ENCODE data around the gene FRMD4A.

Gene FRMD4A

DNA sequence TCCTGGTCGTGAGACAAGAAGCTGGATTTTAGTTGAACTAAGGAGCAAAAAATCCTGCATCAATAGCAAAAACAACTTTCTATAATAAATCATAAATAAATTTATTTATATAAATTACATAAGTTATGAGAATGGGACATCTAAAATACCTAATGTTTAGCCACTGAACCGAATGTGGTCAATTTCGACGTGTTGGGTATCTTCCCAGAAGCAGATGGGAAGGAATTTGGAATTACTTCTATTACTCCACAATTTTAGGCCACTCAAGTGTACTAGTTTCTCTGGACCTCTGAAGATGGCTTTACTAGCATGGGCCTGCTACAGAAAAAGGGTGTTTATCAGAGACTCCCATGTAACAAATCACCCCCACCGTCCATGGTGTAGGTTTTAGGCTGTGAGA, 572.0 kb downstream of the FRMD4A start:
- DNase-seq (ENCODE audit: low read depth, low spot score) = no peak

DNA sequence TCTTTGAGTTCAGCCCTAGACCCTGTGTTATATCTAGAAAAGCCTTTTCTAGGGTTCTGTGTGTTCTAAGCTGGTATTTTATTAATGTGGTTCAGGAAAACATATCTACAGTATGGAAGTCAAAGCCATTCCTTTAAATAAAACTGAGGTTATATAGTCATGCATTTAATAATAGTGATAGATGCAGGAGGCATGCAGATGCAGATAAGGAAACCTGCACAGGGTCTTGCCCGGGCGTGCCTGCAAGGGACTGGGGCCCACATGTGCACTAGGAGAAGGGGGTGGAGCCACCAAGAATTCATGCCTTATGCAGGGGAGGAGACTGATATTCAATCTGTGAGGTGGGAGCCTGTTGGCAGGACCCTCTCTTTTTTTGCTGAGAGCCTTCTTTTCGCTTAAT, 572.4 kb downstream of the FRMD4A start:
- no peak for DNase-seq (ENCODE audit: low read depth, low spot score)

DNA sequence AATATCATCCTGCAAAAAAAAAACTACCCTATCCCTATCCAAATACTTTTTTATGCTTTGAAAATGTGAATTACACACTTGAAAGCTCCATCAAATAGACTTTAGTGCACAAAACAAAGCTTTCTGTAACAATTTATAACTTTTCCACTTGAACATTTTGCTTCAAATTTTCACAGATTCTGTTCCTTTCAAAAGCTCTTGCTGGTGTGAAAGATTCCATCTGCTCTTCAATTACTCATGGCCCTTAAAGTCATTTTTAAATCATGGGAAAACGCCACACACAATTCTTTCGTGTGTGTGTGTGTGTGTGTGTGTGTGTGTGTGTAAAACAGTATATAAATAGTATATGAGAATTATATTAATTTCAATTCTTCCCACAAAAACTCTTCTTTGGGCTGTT, 576.4 kb downstream of the FRMD4A start:
- DNase-seq (ENCODE audit: low read depth, low spot score) = no peak

DNA sequence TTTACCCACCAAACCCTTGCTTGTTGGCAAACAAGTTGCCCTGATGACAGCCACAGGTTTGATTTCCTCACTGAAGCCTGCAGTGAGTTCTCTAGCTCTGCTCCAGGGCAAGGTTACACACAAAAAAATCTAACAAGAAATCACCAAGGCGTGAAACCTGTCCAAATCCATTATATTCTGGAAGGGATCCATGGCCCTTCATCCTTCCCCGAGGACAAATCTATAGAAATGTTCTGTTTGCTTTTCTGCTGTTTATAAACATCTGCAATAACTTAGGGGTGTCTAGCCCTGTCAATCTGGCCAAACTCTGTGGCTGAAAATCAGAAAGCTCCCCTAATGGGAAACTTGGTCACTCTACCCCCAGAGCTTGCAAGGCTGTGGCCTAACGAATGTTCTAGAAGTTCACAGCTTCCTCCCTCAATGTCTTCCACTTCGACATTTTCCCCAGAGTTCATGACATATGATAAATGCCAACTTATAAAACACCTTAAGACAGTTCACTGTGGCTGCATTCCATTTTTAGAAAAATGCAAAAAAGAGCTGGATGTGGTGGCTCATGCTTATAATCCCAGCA, 579.4 kb downstream of the FRMD4A start:
- no peak for DNase-seq (ENCODE audit: low read depth, low spot score)

DNA sequence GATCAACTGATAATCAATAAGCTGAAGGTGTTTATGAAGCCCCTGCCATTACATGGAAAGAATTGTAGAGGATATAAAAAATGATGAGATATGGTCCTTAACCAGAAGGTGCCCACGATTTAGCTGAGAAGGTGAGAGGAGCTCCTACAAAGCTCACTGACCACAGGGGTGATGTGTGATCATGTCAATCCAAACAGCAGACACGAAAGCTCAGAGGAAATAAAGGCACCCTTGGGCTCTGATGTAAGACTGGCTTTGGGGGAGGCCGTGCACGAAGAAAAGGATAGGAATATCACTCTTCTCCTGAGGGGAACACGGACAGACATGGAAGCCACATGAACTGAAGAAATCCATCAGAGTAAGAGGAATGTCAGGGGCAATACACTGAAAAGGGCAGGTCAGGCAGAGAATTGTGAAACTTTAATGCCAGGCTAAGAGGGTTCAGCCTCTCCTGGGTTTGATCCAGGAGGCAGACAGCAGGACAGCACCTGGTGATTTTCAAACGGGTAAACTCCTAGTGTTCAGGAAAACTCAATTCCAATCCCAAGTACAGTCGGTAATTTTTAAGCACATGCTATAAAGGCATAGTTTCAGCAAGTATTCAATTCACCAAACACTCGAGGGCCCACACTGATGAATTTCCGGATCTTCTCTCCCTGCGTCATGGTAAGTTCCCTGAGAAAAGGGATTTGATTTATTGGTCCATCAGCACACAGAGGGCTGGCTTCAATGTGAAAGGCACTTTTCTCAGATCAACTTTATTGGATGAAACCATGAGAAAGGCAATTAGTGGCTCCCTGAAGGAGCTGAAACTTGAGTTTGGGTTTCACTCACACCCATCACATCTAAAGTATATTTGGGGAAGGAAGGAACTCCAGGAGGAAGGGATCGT, 580.2 kb downstream of the FRMD4A start:
- DNase-seq (ENCODE audit: low read depth, low spot score) = no peak

DNA sequence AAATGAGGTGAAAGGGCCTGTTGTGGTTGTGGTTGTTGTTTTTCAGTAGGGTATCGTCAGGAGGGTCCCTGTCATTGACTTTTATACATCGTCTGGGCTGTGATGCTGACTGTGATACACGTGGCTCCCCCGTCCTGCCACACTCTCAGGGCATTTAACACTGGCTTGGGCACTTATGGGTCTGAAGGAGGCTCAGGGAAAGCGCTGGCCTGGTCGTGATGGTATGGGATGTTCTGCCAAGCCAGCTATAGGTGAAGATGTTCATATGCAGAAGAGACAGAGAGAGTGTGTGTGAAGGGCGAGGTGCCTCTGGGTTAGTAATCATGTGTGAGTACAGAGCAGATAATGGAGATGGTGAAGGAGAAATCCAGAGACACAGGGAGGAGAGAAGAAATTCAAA, 585.5 kb downstream of the FRMD4A start:
- no peak for DNase-seq (ENCODE audit: low read depth, low spot score)

DNA sequence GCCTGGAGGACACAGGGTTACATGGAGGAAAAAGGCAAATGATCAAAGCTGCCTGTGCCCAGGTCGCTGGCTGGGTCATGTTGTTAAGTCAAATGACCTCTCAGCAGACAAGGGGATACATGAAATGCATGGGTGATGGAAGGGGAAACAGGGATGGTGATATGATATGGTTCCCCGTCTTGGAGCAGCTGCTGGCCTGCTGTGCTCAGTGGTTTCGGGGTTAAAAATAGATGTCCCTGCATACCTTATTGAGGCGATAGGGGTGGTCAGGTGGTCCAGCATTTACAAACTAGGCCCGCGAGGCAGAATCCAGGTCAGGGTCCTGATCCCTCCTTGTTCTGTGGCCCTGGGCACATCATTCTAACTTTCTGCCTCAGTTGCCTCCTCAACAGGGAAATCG, 586.8 kb downstream of the FRMD4A start:
- DNase-seq (ENCODE audit: low read depth, low spot score) = no peak

DNA sequence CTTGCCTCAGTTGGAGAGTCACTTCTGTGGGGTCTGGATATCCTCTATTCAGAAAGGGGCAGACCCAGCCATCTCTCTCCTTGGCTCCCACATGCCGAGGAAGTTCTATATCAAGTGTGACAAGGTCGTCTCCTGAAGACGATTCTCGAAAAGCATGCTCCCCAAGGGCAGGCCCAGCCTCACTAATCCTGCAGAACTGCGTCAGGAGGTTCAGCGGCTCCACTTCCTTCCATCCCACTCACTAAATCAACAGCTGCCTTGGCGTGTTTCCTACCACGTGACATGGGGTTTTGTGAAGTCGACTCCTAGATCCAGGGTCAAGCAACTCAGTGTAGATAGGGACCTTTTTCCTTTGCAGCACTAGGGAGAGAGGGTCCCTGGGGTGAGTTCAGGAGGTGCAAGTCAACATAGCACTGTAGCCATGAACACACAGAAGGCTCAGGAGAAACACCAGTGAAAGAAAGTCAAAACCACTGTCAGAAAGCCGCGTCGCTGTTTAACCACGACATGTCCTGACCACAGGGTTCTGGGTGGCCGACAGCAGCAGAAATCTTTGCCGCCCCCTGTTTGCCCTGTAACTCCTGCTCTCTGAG, 587.5 kb downstream of the FRMD4A start:
- DNase-seq (ENCODE audit: low read depth, low spot score) = no peak

DNA sequence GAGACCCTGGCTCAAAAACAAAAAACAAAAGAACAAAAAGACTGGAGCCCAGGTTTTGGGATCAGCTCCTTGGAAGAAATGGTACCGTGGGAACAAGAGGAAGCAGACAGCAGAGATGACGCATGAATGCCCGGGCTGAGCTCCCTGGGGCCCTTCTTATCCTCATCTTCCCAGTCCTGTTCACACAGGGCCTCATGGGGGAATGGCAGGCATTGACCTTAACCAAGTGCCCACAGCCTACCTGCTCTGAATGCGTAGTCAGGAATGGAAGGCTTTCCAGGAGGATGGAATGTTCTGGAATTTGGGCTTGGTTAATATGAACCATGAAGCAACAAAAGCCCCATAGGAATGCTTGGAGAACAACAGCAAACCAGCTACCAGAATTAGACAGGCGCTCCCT, 589.3 kb downstream of the FRMD4A start:
- DNase-seq (ENCODE audit: low read depth, low spot score) = no peak

DNA sequence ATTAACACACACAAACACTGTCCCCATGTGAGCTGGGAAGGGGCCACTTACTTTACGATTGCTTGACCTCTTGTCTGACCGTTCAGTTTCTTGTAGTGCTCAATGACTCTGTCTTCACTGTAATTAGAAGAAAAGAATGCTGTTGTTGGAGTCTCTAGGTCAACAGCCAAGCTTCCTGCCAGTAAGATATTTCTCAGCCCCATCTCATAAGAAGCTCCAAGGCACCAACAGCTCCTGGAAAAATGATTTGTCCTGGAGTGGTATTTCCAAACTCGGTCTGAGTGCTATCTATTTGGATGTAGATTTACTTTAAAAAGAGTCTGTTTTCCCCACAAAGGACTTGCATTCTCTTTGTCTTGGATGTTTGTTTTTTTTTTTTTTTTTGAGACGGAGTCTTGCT, 590.3 kb downstream of the FRMD4A start:
- DNase-seq (ENCODE audit: low read depth, low spot score) = no peak

DNA sequence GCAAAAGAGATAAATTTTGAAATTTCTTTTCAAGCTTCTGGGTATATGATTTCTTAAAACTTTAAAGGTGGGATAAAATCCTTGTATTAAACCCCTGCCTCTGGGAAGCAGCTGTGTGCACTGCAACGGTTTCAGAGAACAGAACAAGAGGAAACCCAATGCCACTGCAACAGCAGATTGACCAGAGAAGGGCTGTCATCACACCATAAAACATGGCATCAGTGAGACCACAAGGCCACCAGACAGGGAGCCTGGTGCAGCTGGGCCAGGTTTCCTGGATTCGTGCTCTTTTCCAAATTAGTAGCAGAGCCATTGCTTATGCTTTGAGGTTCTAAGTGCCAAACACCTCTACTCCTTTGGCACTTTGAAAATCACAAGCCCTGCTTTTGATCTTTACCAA, 591.5 kb downstream of the FRMD4A start:
- no peak for DNase-seq (ENCODE audit: low read depth, low spot score)

DNA sequence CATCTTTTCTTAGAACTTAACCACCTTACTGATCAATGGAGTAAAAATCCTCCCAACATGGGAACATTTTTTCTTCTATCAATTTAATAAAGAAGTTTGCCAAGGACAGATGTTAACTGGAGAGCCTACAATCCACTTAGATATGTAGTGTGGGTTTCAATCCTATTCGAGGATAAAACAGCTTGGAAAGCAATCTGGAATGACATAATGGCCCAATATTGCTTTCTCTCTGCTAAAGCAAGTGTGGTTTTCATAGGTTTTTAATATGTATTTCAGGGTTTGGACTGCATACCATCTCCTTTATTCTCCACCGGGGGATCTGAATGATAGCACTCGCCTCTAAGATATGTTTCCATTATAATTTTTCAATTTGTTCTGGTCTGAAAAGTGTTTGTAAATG, 594.2 kb downstream of the FRMD4A start:
- no peak for DNase-seq (ENCODE audit: low read depth, low spot score)

DNA sequence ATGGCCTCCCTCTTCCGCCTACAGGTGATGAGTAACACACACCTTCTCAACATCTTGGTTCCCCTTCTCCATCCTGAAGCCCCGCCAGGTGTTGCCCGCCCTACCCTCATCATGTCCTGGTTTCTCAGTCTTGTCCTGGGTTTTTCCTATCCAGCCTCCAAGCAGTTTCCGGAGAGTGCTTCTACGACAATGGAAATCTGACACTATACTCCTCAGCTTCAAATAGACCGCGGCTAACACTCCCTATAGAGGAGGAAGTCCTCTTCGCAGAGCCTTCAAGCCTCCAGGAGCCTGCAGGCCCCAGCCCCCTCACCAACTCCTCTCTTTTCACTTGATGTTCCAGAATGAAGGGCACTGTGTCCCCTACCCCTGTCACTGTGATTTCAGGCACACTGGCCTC, 596.6 kb downstream of the FRMD4A start:
- no peak for DNase-seq (ENCODE audit: low read depth, low spot score)

DNA sequence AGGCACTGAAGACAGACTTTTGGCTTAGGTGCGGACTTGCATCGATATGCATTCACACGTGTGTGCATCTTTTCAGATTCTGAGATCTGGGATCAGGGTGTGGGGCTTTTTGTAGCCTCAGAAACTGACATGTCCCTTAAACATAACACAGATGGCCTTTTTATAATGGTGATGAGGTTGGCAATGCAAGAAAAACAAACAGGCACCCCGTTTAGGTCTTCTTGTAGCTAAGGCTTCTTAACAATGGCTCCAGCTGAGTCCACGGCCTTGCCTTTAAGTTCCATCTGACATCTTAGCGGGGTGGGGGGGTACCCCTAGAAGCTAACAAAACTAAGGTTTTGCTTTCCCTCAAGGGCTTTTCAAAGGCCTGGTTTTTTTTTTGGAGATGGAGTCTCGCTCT, 597.7 kb downstream of the FRMD4A start:
- no peak for DNase-seq (ENCODE audit: low read depth, low spot score)

DNA sequence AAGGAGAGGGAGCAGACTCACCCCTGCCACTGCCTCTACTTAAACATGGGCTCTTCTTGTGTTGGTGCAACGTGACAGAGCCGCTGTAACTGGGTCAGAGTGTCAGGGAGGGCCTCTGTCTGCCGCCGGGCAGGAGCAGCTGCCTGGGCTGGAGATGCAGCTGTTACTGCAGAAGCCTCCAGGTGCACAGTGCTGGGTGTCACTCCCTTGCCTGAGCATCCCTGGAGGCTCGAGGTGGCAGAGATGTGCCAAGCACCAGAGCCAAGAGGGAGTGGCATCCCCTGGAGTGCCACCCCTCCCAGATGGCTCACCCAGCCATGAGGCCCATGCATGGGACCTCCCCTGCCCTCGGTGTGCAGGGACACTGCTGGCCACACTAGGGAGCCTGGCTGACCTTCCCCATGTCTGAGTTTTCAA, 598.3 kb downstream of the FRMD4A start:
- no peak for DNase-seq (ENCODE audit: low read depth, low spot score)

DNA sequence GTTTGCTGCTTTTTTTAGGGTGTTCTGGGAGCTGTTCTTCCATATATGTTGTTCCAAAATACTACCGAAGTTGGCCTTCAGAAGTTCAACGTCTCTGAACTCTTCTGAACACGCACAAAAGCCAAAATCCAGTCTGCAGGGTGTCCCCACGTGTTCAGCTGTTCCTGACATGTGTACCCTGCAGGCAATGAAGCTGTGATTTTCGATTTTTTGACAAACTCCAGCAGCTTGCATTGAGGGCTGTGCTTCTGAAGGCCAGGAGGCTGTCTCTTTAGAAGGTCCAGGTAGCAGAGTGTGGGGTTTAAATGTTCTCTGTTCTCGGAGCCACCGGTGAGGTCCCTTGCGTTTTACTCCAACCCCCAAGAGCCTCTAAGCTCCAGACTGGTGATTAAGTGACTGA, 598.9 kb downstream of the FRMD4A start:
- no peak for DNase-seq (ENCODE audit: low read depth, low spot score)

DNA sequence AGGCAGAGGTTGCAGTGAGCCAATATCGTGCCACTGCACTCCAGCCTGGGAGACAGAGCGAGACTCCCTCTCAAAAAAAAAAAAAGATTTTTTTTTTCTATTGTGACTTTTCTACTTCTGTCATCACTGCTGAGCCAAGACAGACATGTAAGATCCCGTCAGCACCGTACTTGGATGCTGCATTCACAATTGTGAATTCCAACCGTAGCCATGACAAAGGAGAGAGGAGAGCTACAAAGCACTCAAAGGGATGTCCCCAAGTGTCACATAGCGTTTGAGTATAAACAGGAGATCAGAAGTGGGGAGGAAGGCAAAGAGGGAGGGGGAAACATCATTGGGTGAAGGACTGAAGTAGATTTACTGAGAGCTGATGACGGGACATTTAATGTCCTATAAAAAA, 599.8 kb downstream of the FRMD4A start:
- no peak for DNase-seq (ENCODE audit: low read depth, low spot score)

DNA sequence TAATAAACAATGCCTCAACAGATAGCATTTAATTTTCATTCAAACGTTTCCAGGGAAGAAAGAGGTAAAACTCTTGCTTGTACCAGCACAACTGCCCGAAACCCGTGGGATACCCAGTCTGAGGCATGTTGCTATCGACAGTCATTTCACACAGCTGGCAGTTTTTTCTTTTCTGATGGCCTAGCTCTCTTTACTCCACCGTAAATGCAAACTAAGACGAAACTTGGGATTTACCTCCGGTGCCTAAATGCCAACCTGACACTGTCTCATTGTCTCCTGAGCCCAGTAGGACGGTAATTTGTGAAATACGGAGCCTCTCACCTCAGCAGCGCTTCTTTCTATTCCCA, 600.4 kb downstream of the FRMD4A start:
- DNase-seq (ENCODE audit: low read depth, low spot score) = no peak

DNA sequence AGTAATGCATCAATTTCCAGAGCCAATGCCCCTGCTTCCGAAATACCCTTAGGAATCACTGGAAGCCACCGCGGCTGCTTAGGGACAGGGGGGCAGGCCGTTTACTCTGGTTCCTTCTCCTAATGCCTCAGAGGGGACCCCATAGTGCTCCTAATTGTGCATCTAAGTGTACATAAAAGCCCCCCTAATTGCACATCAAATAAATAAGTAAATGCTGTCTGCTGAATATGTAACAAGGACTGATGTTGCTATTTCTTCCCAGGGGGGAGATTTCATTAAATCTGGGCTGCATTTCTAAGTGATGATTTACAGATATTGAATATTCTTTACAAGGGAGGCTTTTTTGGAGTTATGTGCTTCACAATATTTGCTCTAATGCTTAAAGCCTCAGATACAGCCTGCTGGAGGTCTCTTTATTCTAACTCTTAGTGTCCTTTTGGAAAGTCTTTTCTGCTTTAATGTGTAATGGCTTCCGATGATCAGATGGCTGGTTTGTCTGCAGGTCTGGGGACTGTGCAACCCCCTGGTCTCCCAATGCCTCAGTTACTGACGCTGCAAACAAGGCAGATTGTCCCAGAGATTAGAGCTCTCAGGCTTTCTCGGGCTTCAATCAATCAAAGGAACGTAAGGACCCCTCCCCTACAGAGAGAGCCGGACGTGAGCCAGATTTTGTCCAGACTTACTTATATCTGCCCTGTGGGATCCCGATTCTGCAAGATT, 601.0 kb downstream of the FRMD4A start:
- DNase-seq (ENCODE audit: low read depth, low spot score) = no peak

DNA sequence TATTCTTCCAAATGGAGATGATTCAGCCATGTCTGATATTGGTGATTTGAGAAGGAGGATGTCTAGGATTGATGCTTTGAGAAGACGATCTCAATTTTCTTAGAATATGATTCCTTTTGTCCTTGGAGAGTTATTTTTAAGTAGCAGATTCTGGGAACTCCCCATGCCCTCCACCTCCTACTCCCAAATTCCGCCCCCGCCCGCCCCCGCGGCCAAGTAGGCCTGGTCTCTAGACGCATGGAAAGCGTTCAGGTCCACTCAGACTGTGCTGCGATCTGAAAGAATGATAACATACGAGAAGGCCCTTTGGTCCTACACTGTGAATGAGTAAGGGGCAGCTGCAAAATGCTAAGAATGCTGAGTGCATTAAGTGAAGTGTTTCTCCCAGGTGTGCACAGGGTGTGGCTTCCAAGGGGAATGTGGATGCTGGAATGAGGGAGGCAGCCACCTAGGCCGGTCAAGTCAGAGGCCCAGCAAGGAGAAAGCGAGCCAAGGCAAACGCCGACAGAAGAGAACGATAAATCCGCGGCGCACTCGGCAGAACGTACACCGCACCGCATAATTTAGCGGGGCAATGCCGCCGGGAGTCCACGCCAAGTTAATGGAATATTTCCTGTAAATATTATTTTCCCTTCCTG, 601.7 kb downstream of the FRMD4A start:
- no peak for DNase-seq (ENCODE audit: low read depth, low spot score)

DNA sequence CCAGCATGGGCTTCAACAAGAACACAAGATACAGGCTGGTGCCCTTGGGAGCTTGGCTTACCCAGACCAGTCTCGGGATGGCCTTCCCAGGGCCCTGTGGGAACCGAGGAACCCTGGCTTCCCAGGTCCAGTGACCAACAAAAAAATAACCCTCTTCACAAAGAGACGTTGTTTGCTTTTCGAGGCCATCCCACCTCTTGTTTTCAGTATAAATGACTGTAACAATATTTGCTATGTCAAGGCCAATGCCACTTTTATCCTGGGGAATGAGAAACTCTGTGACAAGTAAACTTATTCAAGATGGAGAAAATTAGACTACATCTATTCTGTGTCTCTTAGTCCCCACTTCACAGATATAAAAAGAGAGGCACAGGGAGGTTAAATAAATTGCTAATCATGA, 605.1 kb downstream of the FRMD4A start:
- no peak for DNase-seq (ENCODE audit: low read depth, low spot score)

DNA sequence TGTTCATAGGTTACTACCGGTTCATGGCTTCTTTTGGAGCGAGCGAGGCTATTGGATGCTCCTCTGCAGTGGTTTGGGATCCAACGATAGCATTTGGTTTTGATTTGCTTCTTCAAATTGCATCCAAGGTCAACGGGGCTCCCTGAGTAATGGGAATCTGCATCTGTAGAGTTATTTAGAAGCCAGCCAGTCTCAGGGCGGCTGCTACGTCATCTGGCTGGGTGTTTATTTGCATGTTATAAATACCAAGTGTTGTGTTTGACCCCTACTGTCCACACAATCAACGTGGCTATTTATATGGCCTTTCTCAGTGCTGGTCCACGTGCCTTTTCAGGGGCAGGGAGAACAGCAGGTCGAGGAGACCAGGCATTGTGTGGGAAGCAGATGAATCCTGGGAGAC, 606.2 kb downstream of the FRMD4A start:
- no peak for DNase-seq (ENCODE audit: low read depth, low spot score)

All from activated CD4-positive, CD25-positive, alpha-beta regulatory T cell treated with anti-CD3 and anti-CD28 coated beads, Interleukin-2, amount 50 U/mL, for 16 hours (primary cell).